HFF-Myc (cell line): ENCODE measurements around the gene TRAPPC10.

Source experiments
- DNase-seq: peaks from one replicate; pipeline ENCODE4 v3.0.0-alpha.2; 2011; ENCODE audit warnings: low read depth; ENCODE audit errors: extremely low read depth
- H3K4me3 ChIP-seq: replicated peaks from 2 replicates; pipeline ENCODE4 v1.5.1; 2011; ENCODE audit warnings: low read depth, mild to moderate bottlenecking, control low read depth, low read length
- TF ChIP-seq, protein P1 (sequence below): IDR thresholded peaks from 2 replicates; pipeline ENCODE4 v1.5.1; 2012; ENCODE audit warnings: mild to moderate bottlenecking, low read depth, low read length, control low read depth; ENCODE audit errors: missing control alignments

The TRAPPC10 gene

GRCh38 chr21:44079846-44080245, 67.7 kb downstream of the TRAPPC10 start:
- no peak for DNase-seq
- no peak overlapping the region for H3K4me3 ChIP-seq
- TF ChIP-seq, protein P1, sequence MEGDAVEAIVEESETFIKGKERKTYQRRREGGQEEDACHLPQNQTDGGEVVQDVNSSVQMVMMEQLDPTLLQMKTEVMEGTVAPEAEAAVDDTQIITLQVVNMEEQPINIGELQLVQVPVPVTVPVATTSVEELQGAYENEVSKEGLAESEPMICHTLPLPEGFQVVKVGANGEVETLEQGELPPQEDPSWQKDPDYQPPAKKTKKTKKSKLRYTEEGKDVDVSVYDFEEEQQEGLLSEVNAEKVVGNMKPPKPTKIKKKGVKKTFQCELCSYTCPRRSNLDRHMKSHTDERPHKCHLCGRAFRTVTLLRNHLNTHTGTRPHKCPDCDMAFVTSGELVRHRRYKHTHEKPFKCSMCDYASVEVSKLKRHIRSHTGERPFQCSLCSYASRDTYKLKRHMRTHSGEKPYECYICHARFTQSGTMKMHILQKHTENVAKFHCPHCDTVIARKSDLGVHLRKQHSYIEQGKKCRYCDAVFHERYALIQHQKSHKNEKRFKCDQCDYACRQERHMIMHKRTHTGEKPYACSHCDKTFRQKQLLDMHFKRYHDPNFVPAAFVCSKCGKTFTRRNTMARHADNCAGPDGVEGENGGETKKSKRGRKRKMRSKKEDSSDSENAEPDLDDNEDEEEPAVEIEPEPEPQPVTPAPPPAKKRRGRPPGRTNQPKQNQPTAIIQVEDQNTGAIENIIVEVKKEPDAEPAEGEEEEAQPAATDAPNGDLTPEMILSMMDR, result no peak

DNA sequence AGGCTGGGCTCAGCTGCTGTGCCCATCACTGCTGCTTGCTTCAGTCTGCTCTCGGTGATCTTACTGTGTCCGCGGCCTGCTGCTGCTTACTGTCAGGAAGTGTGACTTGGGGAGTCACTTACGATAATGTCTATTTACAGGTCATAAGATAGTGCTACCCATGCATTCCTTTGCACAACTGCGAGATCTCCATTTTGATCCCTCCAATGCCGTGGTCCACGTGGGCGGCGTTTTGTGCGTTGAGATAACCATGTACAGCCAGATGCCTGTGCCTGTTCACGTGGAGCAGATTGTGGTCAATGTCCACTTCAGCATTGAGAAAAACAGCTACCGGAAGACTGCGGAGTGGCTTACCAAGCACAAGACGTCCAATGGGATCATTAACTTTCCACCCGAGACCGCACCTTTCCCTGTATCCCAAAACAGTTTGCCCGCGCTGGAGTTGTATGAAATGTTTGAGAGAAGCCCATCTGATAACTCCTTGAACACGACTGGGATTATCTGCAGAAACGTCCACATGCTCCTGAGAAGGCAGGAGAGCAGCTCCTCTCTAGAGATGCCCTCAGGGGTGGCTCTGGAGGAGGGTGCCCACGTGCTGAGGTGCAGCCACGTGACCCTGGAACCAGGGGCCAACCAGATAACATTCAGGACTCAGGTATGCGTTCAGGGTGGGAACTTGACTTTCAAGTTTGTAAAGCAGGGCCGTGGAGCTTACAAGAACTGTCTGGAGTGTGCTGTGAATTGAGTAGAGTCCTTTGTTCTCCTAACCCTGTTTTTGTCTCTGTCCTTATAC, 70.7 kb downstream of the TRAPPC10 start:
- DNase-seq, result no peak
- H3K4me3 ChIP-seq, result no peak overlapping the region
- TF ChIP-seq, protein P1, result no peak

DNA sequence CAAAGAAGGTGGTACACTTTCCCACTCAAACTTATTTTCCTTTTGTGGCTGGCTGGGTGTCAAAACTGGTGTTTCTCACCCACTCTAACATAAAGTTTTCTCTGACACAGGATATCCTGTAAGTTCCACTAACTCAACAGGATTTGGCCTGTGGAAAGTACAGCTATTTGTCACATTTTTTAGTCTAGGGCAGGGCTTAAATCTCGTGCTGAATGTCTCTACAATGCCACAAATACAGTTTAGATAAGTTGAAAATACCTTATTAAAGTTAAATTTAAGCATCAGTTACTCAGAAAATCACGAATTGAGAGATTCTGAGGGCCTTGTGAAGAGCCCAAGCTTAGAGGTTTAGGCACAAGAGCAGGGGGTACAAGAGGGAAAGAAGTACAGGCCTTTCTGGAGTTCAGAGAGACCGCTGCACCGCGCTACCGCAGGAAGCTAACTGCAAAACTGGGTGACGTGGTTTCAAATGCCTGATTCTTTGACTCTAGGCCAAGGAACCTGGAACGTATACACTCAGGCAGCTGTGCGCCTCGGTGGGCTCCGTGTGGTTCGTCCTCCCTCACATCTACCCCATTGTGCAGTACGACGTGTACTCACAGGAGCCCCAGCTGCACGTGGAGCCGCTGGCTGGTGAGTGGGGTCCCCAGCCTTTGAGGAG, 71.7 kb downstream of the TRAPPC10 start:
- DNase-seq, result no peak
- no peak overlapping the region for H3K4me3 ChIP-seq
- TF ChIP-seq, protein P1, result no peak

- no peak for DNase-seq
- TF ChIP-seq, protein P1, result no peak
- H3K4me3 ChIP-seq, result no peak overlapping the region
These were observed 72.6 kb downstream of the TRAPPC10 start for GRCh38 chr21:44084496-44085241.

DNA sequence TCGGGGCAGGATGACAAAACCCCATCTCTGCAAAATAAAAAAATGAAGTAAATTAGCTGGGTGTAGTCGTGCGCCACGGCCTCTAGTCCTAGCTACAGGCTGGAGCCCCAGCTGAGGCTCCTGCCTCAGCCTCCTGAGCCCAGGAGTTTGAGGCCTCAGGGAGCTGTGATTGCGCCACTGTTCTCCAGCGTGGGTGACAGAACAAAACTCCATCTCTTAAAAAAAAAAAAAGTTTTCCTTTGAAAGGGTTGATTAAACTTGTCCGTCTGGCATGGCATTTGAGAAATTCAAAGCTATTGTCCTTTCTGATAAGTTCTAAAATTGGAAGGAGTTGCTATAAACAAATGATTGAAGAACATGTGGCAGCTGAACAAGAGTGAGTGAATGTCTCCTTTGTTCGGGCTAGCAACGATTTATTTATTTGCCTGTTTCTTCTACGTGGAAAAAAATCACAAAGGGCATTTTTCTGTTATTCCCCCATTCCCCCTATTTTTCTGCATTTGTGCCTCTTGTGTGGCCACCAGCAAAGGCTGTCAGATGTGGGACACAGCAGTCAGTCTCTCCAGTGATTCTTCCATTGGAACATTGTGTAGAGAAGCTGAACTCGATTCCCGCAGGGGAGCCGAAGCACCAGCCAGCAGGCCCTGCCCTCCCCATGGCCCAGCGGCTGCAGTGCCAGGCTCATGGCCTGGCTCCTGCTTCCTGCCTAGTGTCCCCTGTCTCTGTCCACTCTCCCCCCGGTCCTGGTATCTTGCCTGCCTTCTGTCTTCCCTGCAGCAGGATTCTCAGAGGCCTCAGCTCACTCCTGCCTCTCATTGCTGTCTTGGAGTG, 73.6 kb downstream of the TRAPPC10 start:
- H3K4me3 ChIP-seq, result no peak overlapping the region
- TF ChIP-seq, protein P1, result no peak
- no peak for DNase-seq
